Progenitor cell of endocrine pancreas (in vitro differentiated cells): Measurements from ENCODE around the gene SNX20. TPM values are rescaled to one million over a fixed set of nuclear protein-coding genes. Genes with fewer than 3 reads are reported as not detected.

Experiments used
- DNase-seq: peaks from one replicate; pipeline ENCODE4 v3.0.0; 2021; ENCODE audit warnings: low spot score; ENCODE audit not compliant: unreplicated experiment
- H3K27ac Mint-ChIP-seq: 2 replicates; pipeline ENCODE4 v1.8.0; 2021; ENCODE audit warnings: mild to moderate bottlenecking, moderate library complexity, mixed read lengths
- H3K27me3 Mint-ChIP-seq: 2 replicates; pipeline ENCODE4 v1.8.0; 2021; ENCODE audit warnings: mixed read lengths
- H3K36me3 Mint-ChIP-seq: 2 replicates; pipeline ENCODE4 v1.8.0; 2022; ENCODE audit warnings: mixed read lengths; ENCODE audit not compliant: insufficient read depth
- H3K4me1 Mint-ChIP-seq: 2 replicates; pipeline ENCODE4 v1.8.0; 2021; ENCODE audit warnings: low read depth, mixed read lengths
- H3K4me3 Mint-ChIP-seq: 2 replicates; pipeline ENCODE4 v1.8.0; 2021; ENCODE audit warnings: low read depth, mild to moderate bottlenecking, moderate library complexity, mixed read lengths
- H3K9me3 Mint-ChIP-seq: 2 replicates; pipeline ENCODE4 v1.8.0; 2021; ENCODE audit warnings: low read depth, mixed read lengths
- CTCF ChIP-seq: fragments of 200-600 bp; sonication (generic); IDR thresholded peaks from one replicate; pipeline ENCODE4 v1.5.0; 2021; ENCODE audit warnings: antibody characterized with exemption, mild to moderate bottlenecking; ENCODE audit not compliant: unreplicated experiment
- total RNA-seq: library from RNA; stranded (reverse); gene quantifications from 2 replicates; pipeline ENCODE4 v1.2.1, GENCODE V29; 2021

SNX20 gene
- total RNA-seq, 1 donor from 2014 or later: not detected

GRCh38 chr16:50709980-50710379 lies 28.9 kb upstream of the SNX20 start:
- no peak for DNase-seq
- H3K36me3 Mint-ChIP-seq: peaks cover 2% of the 10 kb centered on the region
- H3K9me3 Mint-ChIP-seq: peaks cover 7% of the 10 kb centered on the region
- no peak overlapping the region for H3K4me3 Mint-ChIP-seq
- TF ChIP-seq CTCF: no peak
- peaks cover 6% of the 10 kb centered on the region for H3K4me1 Mint-ChIP-seq
- peaks cover 5% of the 10 kb centered on the region for H3K27me3 Mint-ChIP-seq
- H3K27ac Mint-ChIP-seq: no peak overlapping the region

GRCh38 chr16:50709061-50709684 lies 28.1 kb upstream of the SNX20 start:
- no peak for TF ChIP-seq CTCF
- Mint-ChIP-seq H3K9me3 (peaks cover 11% of the 10 kb centered on the region), H3K4me3 (no peak overlapping the region), H3K4me1 (peaks cover 6% of the 10 kb centered on the region), H3K27ac (no peak overlapping the region), H3K36me3 (peaks cover 4% of the 10 kb centered on the region), H3K27me3 (peaks cover 5% of the 10 kb centered on the region)
- no peak for DNase-seq

- peaks cover 5% of the 10 kb centered on the region for H3K36me3 Mint-ChIP-seq
These were observed 27.4 kb upstream of the SNX20 start for GRCh38 chr16:50708373-50709060.

GRCh38 chr16:50706250-50706649 lies 25.1 kb upstream of the SNX20 start:
- H3K4me1 Mint-ChIP-seq: peaks cover 6% of the 10 kb centered on the region
- no peak overlapping the region for H3K4me3 Mint-ChIP-seq
- H3K9me3 Mint-ChIP-seq: peaks cover 16% of the 10 kb centered on the region
- H3K27me3 Mint-ChIP-seq: peaks cover 7% of the 10 kb centered on the region
- H3K36me3 Mint-ChIP-seq: peaks cover 5% of the 10 kb centered on the region
- no peak for TF ChIP-seq CTCF
- H3K27ac Mint-ChIP-seq: no peak overlapping the region
- no peak for DNase-seq

More at GRCh38 chr16:50708373-50709060, 27.4 kb upstream of the SNX20 start:
- Mint-ChIP-seq H3K27ac (no peak overlapping the region), H3K9me3 (peaks cover 16% of the 10 kb centered on the region), H3K27me3 (peaks cover 5% of the 10 kb centered on the region), H3K4me3 (no peak overlapping the region), H3K4me1 (peaks cover 6% of the 10 kb centered on the region)
- no peak for DNase-seq
- TF ChIP-seq CTCF: no peak

GRCh38 chr16:50705436-50706110 lies 24.5 kb upstream of the SNX20 start:
- Mint-ChIP-seq H3K4me1 (peaks cover 6% of the 10 kb centered on the region), H3K9me3 (peaks cover 16% of the 10 kb centered on the region), H3K36me3 (peaks cover 5% of the 10 kb centered on the region), H3K27ac (peak overlapping the region; percentile 4), H3K27me3 (peaks cover 7% of the 10 kb centered on the region), H3K4me3 (no peak overlapping the region)
- no peak for DNase-seq
- no peak for TF ChIP-seq CTCF
